NB4 (cell line): ENCODE measurements around the gene NENF.

Experiments
- DNase-seq: peaks from one replicate; pipeline ENCODE4 v3.0.0; 2010; ENCODE audit warnings: low read depth
- H3K4me3 ChIP-seq: one replicate; pipeline ENCODE4 v1.5.1; 2011; ENCODE audit warnings: mild to moderate bottlenecking, low read depth, low read length, moderate library complexity
- CTCF ChIP-seq: IDR thresholded peaks from one replicate; pipeline ENCODE4 v1.5.1; 2012; ENCODE audit warnings: low read depth, low read length
- MAX ChIP-seq: IDR thresholded peaks from 2 replicates; pipeline ENCODE4 v1.6.1; 2011; ENCODE audit warnings: low read depth, low read length
- MYC ChIP-seq: IDR thresholded peaks from 2 replicates; pipeline ENCODE4 v1.6.1; 2011; ENCODE audit warnings: low read depth, low read length
- POLR2A ChIP-seq: IDR thresholded peaks from 2 replicates; pipeline ENCODE4 v1.6.1; 2011; ENCODE audit warnings: mild to moderate bottlenecking; ENCODE audit not compliant: insufficient read length; ENCODE audit errors: extremely low read depth

The NENF gene

GRCh38 chr1:212455401-212455800 lies 22.7 kb downstream of the NENF start:
- no peak overlapping the region for H3K4me3 ChIP-seq

GRCh38 chr1:212455803-212456528 lies 23.2 kb downstream of the NENF start:
- no peak overlapping the region for H3K4me3 ChIP-seq
- DNase-seq: peak; percentile 83
- TF ChIP-seq MAX (no peak), CTCF (peak; percentile 89)

More at GRCh38 chr1:212455401-212455800, 22.7 kb downstream of the NENF start:
- DNase-seq: no peak
- TF ChIP-seq MAX (no peak), CTCF (no peak), POLR2A (no peak), MYC (no peak)

- TF ChIP-seq MAX: 0 out of 2 replicates have a peak, but pooled peaks have one; percentile 15
- TF ChIP-seq MYC: peak; percentile 7; the same call in 1 of the 2 replicates
- no peak for TF ChIP-seq POLR2A
- peak; percentile 78 for TF ChIP-seq CTCF
- DNase-seq: peak; percentile 75
- H3K4me3 ChIP-seq: no peak overlapping the region
Measured at GRCh38 chr1:212457740-212458338, 25.1 kb downstream of the NENF start.

GRCh38 chr1:212458817-212459216 lies 26.1 kb downstream of the NENF start:
- TF ChIP-seq MYC (no peak), POLR2A (no peak), CTCF (no peak), MAX (no peak)
- DNase-seq: peak; percentile 30
- no peak overlapping the region for H3K4me3 ChIP-seq

GRCh38 chr1:212459656-212460055 lies 26.9 kb downstream of the NENF start:
- no peak for TF ChIP-seq POLR2A

GRCh38 chr1:212460376-212460775 lies 27.7 kb downstream of the NENF start:
- no peak for DNase-seq
- no peak overlapping the region for H3K4me3 ChIP-seq
- TF ChIP-seq MYC (no peak), MAX (no peak), CTCF (no peak), POLR2A (no peak)

More at GRCh38 chr1:212459656-212460055, 26.9 kb downstream of the NENF start:
- no peak for DNase-seq
- H3K4me3 ChIP-seq: no peak overlapping the region
